ENCODE data around the gene CDC25A. TPM values are rescaled to one million over a fixed set of nuclear protein-coding genes. Genes with fewer than 3 reads are reported as not detected.
"Not testable (repeated sequence)": the region's sequence is repeated elsewhere in the genome, so short reads cannot be mapped to it uniquely, and the experiment has no call there.

The CDC25A gene
- 0.77 TPM for total RNA-seq
- long read RNA-seq, partial matches to known transcripts: 1 of 1 reads
- long read RNA-seq, other reads (novel, unspliced or antisense): 0 of 1 reads

DNA sequence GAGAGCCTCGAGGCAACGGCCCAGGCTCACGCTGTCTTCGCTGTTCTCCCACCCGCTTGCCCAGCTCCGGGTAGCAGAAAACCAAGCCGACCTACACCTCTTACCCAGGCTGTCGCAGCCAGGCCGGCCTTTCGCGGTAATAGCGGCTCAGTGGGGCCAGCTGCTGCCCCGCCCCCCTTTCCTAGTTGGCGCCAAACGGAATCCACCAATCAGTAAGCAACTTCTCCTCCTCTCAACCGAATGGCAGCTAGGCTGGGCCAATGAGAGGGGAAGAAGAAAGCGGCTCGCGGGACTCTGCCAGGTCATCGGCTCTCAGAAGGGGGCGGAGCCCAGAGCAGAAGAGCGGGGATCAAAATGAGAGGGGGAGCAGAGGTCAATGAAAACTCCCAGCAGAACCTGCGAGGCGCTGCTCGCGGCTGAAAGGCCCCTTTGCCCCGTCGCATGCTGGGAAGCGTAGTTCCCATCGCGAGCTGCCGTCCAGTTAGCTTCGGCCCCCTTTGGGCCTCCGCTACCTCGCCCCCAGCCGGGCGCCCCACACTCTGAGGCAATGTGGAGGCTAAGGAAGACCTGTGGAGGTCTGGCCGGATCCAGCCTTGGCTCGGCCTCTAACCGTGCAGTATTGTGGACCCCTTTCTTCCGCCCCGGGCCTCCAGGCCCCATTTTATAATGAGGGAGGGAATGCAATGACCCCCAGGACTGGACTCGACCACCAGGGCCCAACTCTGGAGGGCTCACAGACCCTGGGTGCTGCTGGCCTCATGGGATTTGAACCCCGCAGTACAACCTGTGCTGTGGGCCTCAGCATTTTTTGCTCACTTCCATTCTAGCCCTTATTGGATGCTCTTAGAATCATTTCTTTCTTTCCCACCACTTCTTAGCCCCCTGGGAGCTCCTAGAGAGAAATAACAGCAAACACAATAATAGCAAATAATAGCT, at the start of gene CDC25A:
CDC25A (minus strand) TSS at position 152 of the 936 bp plus-strand sequence. CDS start 470 bp downstream, outside the sequence.
- intact Hi-C loops (cut with micrococcal nuclease): no loop called here
- ATAC-seq: peak; percentile 98

DNA sequence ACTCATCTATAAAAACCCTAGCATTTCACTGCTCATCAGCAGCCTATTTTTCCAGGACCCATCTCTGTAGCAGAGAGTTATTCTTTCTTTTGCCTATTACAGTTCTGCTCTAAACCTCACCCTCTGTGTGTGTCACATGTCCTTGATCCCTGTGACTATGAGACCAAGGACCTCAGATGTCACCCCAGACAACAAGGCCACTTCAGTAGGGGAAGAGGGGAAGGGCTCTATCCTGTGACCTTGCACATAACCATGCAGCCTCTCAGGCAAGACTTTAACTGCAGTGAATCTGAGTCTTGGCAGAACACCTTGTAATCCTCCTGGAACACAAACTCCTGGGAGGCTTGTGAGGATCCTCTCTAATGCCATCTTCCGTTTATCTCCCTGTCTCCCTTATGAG, 48.3 kb upstream of the CDC25A start:
- DNase-seq (no peak), ATAC-seq (no peak)
- intact Hi-C loops (cut with micrococcal nuclease): no loop called here

More for the DNA sequence above, at the start of gene CDC25A:
- DNase-seq: peak; percentile 94

DNA sequence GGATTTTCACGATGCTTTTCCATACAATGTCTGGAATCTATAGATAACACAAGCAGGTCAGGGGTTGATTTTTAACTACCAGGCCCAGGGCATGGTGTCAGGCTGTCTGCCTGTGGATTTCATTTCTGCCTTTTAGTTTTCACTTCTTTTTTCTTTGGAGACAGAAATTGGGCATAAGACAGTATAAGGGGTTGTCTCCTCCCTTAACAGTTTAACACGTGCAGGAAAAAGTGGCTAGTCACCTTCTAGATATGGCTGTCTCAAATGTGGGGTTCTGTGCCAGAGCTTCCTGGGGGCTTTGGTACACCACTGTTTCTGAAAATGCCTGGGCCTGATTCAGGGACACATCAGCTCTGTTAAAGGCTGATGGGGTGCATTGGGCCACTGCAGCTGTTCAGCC, 45.3 kb upstream of the CDC25A start:
- DNase-seq (no peak), ATAC-seq (no peak)
- intact Hi-C loops (cut with micrococcal nuclease): no loop called here

DNA sequence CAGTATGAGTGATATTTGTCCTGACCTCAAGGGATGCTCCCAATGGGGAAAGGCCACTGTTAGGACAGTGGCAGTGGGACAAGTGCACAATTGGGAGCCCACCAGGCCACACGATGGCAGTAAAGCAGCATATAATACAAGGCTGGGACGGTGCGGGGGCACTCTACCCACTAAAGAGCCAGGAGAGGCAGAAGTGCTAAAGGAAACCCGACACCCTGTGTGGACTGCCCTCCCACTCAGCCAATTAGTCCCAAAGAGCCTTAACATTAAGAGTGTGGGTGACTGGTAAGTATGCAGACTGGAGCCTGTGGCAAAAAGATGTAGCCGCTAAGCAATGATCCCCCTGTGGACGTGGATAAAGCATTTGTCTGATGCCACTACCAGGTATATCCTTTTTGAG, 44.5 kb upstream of the CDC25A start:
- ATAC-seq (peak; percentile 90), DNase-seq (peak; percentile 80)
- intact Hi-C loops (cut with micrococcal nuclease): no loop called here

DNA sequence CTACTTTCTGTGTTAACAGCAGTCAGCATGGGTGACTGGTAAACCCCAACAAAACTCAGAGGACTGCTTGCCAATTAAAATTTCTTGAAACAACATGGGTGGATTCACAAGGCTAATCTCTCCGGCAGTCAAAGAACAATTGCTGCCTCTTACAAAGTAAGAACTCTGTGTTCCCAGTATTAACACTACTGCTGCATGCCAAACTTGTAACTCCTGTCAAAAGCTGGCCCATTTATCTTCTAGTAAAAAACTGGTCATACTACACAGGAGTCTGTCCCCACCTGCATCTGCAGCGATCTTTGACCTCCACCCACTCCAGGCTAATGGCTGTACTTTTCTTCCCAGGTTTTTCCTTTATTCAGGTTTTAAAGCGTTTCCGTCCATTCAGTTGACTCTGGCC, 44.0 kb upstream of the CDC25A start:
- DNase-seq (no peak), ATAC-seq (peak; percentile 86)
- intact Hi-C loops (cut with micrococcal nuclease): no loop called here

DNA sequence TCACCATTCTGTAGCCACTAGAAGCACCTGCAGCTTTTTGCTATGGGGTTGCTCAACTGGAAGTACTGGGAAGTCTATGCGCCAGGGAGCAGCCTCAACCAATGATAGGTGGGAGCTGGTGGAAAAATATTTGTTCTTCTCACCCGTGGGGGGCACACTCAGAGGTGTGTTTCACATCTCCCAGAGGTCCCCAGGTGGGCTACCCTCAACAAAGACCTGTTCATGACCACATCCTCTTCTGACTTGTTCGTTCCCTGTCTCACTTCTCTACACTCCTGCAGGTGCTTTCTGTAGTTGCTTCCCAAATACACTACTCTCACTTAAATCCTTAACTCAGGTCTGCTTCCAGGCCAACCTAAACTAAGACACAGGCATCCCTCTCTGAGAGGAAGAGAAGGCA, 38.7 kb upstream of the CDC25A start:
- ATAC-seq (no peak), DNase-seq (no peak)
- intact Hi-C loops (cut with micrococcal nuclease): no loop called here

DNA sequence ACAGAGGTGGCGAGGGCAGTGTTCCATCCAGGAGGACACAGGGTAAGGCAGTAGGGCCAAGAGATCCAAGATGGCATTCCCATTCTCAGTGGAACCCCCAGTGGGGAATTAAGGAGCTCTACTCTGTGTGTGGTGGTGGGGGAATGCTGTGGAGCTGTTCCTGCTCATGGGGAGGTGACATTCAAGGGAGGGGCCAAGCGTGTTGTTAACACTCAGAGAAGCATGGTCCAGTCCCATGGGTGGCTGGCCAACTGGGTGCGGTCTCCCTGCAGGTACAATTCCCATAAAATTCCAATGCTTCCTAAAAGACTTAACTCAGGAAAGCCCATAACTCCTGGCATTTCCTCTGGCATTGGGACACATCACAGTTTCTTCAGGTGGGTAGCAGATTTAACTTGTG, 37.4 kb upstream of the CDC25A start:
- intact Hi-C loops (cut with micrococcal nuclease): no loop called here
- no peak for ATAC-seq
- no peak for DNase-seq

DNA sequence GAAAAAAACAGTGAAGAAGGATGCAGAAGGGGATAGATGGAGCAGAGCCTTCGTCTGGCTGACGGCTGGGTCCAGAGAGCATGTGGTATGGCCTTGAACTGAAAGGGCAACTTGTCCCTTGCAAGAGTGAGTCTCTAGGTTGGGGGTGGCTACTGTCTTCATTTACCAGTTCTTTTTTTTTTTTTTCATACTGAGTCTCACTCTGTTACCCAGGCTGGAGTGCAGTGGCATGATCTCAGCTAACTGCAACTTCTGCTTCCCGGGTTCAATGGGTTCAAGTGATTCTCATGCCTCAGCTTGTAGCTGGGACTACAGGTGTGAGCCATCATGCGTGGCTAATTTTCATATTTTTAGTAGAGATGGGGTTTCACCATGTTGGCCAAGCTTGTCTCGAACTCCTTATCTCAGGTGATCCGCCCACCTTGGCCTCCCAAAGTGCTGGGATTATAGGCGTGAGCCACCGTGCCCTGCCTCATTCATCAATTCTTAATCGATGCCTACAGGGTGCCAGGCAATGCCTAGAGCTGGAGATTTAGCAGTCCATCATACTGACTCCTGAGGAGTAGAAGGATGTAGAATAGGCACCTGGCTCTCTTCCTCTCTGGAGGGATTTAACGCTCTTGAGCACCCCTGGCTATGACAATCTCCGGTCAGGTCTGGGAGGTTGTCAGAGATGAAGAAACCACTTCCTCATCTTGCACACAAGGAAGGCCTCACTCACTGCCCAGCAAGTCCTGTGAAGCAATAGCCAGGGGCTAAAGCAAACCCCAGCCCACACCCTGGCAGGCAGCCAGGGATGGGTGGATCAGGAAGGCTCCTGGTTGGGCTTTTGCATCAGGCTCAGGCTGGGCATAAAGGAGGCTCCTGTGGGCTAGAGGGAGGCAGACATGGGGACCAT, 34.6 kb upstream of the CDC25A start, which contains the start of gene CAMP:
CAMP (plus strand) TSS at position 880 of the 898 bp plus-strand sequence; CDS start at position 897, 17 bp downstream.
- ATAC-seq (peak; percentile 42), DNase-seq (peak; percentile 82)
- intact Hi-C loops (cut with micrococcal nuclease): no loop called here

DNA sequence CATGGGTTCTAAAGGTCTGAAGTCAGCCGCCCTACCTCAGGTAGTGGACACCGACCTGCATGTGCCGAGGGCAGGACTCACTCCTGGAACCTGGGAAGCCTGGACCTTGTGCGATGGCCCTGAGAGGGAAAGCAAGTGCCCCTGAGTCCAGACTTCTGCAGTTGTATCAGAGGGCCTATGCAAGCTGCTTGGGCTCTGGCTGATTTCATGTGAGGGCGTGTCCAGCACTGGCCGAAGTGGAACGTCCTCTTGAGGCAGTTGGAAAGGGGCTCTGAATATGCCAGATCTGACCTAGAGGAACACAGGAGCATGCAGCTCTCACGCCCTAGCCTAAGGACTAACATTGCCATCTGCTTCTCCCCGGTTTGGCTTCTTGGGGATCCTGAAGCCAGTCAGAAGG, 32.5 kb upstream of the CDC25A start:
- intact Hi-C loops (cut with micrococcal nuclease): no loop called here
- DNase-seq: no peak
- no peak for ATAC-seq

DNA sequence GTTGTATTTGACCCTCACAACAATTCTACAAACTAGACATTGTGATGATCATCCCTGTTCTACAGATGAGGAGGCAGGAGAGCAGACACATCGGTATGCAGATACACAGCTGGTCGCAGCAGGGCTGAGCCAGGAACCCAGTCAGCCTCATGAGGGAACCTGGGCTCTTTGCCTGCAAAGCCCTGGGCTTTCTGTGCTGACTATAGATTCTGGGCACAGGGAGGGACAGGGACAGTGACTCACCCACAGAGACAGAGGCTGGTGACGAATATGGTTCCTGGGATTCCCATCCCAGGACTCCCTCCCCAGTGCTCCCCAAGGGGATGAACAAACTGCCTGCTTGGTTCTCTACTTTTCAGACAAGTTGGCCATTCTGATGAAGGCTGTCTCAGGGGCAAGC, 31.3 kb upstream of the CDC25A start:
- intact Hi-C loops (cut with micrococcal nuclease): no loop called here
- ATAC-seq (peak; percentile 39), DNase-seq (peak; percentile 73)

DNA sequence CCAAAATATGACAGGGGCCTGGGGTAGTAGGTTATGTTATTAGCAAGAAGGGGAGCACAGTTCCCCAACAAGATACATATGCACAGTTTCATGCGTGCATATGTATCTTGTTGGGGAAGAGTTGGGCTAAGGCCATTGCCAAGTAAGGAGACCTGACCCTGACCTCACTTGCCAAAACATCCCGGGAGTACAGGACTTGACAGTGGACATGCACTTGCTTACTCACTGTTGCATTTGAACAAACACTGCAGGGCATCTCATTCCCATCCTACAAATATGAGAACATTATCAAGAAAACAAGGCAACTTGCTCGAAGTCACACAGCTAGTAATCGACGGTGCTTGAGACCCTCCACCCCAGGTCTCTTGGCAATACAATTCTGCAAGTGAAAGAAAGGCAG, 30.3 kb upstream of the CDC25A start:
- DNase-seq (no peak), ATAC-seq (no peak)
- intact Hi-C loops (cut with micrococcal nuclease): no loop called here

DNA sequence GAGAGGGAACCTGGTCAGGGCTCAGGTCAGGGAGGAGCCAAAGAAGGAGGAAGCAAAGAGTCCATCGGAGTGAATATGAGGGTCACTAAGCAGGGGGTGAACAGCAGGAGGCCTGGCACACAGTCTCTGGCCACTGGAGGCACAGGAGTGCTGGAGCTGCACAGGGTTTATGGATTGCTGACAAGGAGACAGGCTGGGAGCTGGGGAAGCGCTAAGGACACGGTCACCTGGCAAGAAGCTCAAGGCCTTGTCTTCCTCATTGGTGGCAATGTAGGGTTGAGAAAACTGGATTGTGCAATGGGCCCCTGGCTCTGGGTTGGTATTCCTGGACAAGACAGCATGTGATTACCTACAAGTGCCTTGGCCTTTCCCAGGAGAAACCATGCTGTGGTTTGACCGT, 29.2 kb upstream of the CDC25A start:
- ATAC-seq (no peak), DNase-seq (no peak)
- intact Hi-C loops (cut with micrococcal nuclease): no loop called here

DNA sequence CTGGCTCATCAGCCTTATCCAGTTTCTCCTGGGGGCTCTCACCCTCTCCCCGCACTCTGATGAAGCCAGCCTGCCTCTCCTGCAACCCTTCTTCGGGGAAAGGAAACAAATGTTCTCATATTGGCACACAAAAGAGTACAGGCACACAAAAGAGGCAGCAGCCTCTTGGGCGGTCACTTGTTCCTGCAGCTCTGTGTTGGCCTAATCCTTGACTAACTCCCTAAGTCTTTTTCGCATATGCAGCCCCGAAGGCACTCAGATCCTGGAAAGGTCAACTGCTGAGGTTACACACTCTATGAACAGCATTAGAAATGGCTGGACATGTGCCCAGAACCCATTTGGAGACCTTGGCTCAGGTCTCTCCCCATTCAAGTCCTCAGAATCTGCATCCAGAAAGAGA, 27.7 kb upstream of the CDC25A start:
- ATAC-seq (peak; percentile 84), DNase-seq (peak; percentile 65)
- intact Hi-C loops (cut with micrococcal nuclease): no loop called here

DNA sequence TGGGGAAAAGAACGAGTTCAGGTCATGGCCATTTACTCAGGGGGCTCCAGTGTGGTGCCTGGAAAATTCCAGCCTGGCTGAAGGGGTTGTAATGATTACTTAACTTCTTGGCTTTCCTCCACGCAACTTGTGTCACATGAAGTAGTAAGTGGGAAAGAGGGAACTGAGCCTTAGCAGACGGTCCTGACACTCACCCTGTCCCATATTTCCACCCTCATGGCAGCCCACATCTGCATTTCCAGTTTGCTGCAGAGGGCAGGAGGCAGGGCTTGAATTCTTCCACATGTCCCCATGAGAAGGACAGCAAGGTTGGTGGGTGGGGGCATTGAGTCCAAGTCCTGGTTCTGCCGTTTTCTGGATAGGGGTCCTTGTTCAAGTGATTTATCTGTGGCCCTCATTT, 27.2 kb upstream of the CDC25A start:
- intact Hi-C loops (cut with micrococcal nuclease): no loop called here
- peak; percentile 39 for DNase-seq
- ATAC-seq: peak; percentile 88

DNA sequence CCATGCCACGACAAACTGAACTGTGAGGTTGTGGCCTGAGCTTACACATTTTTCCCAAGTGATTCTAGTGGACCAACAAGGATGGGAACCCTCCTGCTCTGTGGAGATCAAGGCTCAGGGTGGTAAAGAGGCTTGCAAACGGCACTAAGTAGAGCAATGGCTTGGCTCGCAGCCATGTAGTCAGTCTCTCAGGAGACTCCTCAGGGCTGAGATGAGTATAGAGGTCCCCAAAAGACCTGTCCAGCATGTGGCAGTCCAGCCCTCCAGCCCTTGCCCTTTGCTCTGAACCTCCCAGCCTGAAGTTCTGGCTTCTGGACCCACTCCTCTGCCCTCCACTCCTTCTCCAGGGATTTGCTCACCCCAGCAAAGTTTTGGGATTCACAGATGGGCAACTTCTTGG, 26.8 kb upstream of the CDC25A start:
- intact Hi-C loops (cut with micrococcal nuclease): no loop called here
- DNase-seq (peak; percentile 62), ATAC-seq (peak; percentile 33)

DNA sequence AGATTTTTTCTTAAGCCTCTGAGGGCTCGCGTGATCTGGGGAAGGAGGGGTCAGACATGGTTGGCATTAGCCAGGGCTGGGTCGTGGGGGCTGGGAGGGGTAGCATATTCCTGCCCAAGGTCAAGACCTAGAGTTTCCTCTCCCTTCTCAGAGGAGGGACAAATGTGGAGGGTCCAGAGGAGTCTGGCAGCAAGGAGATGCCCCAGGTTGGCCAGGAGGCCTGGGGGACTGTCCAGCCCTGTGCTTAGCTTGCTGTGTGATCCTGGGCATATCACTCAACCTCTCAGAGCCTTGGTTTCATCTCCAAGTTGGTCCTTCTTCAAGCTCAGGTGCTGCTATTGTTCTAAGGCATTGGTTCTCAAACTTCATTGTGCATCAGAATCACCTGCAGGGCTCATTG, 26.0 kb upstream of the CDC25A start:
- no peak for DNase-seq
- intact Hi-C loops (cut with micrococcal nuclease): no loop called here

DNA sequence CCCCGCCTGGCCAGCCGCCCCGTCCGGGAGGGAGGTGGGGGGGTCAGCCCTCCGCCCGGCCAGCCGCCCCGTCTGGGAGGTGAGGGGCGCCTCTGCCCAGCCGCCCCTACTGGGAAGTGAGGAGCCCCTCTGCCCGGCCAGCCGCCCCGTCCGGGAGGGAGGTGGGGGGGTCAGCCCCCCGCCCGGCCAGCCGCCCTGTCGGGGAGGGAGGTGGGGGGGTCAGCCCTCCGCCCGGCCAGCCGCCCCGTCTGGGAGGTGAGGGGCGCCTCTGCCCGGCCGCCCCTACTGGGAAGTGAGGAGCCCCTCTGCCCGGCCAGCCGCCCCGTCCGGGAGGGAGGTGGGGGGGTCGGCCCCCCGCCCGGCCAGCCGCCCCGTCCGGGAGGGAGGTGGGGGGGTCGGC, 23.6 kb upstream of the CDC25A start:
- intact Hi-C loops (cut with micrococcal nuclease); DNase-seq; ATAC-seq: not testable (repeated sequence)

More for the DNA sequence above, 26.0 kb upstream of the CDC25A start:
- ATAC-seq: no peak

DNA sequence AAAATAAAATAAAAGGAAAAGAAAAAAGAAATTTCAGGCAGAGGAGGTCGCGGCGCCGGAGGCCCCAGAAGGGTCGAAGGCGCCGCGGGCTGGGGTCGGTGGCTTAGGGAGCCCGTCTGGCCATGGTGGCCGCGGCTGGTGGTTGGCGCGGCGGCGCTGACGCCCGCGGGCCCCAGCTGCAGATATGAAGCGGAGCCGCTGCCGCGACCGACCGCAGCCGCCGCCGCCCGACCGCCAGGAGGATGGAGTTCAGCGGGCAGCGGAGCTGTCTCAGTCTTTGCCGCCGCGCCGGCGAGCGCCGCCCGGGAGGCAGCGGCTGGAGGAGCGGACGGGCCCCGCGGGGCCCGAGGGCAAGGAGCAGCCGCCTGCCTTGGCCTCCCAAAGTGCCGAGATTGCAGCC, 22.3 kb upstream of the CDC25A start:
- intact Hi-C loops (cut with micrococcal nuclease); ATAC-seq; DNase-seq: not testable (repeated sequence)

DNA sequence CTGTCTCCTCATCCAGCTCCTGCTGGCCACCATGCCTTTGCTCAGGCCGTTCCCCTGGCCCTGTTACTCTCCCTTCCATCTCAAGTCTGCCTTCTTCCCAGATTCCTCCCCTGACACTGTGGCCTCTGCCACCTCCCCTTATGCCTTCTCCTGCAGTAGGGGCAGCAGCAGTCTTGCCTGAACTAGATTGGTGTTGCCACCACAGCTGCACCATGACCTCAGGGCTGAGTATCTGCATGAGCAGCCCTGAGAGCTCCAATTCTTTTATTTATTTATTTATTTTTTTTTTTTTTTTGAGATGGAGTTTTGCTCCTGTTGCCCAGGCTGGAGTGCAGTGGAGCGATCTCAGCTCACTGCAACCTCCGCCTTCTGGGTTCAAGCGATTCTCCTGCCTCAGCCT, 21.2 kb upstream of the CDC25A start:
- ATAC-seq (no peak), DNase-seq (no peak)
- intact Hi-C loops (cut with micrococcal nuclease): no loop called here

DNA sequence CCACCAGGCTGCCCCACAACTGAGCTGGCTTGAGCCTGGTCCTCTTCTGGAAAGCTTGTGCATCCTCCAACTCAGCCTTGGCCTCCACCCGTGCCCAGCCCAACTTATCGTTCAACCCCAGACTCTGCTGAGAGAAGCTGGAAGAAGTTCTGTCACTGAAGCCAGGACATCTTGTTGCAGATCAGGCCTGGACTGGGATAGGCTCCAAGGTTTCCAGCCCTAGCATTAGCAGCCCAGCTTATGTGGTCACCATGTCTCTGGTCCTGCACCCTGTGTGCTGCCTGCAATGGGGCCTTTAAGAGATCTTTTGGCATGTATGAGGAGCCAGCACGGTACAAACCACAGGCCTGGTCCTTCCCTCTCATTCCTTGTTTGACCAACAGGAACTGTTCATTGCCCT, 19.9 kb upstream of the CDC25A start:
- ATAC-seq: peak; percentile 63
- no peak for DNase-seq
- intact Hi-C loops (cut with micrococcal nuclease): no loop called here
